ENCODE measurements around the gene APEH. TPM values are rescaled to one million over a fixed set of nuclear protein-coding genes. Genes with fewer than 3 reads are reported as not detected.
A peak's percentile ranks its signal among the peaks of the same experiment; 100 is the strongest.

APEH gene
- total and polyA plus RNA-seq, 2 of the 4 experiments (the other 2 are of a cell fraction): 89.2 to 142 TPM

DNA sequence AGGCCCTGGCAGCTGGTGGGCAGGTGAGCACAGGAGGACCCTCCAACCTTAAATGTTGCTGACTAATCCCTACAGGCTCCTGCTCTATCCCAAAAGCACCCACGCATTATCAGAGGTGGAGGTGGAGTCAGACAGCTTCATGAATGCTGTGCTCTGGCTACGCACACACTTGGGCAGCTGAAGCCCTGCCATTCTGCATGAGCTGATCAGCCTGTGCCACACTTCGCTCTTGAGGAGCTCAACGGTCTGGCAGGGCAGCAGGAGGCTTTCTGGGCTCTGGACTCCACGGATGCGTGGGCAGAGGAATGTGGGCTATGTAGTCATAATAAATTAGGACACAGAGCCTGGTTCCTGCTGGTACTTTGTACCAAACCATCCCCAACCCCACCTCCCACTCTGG lies 9.0 kb downstream of the APEH start:
- TF ChIP-seq RFX5 (IDR thresholded peaks at IDR 0.05; ENCODE audit: low read depth, low read length) (no peak), CHD1 (IDR thresholded peaks at IDR 0.05; ENCODE audit: low read depth, low read length) (no peak), NFE2L2 (IDR thresholded peaks at IDR 0.05; ENCODE audit: low read depth, low read length) (no peak), RCOR1 (IDR thresholded peaks at IDR 0.05; ENCODE audit: insufficient replicate concordance, low read length) (no peak), SMC3 (IDR thresholded peaks at IDR 0.05; ENCODE audit: low read depth, low read length) (no peak), POLR2A (IDR thresholded peaks at IDR 0.05; ENCODE audit: low read depth, low read length) (no peak), FOS (IDR thresholded peaks at IDR 0.05; ENCODE audit: low read depth, low read length) (no peak), BHLHE40 (IDR thresholded peaks at IDR 0.05; ENCODE audit: low read depth, low read length) (no peak), MXI1 (IDR thresholded peaks at IDR 0.05; ENCODE audit: borderline replicate concordance, low read depth, low read length) (no peak), CEBPB (IDR thresholded peaks at IDR 0.05; ENCODE audit: low read depth, low read length) (no peak), MAFK (IDR thresholded peaks at IDR 0.05; ENCODE audit: low read depth, low read length) (no peak), MAZ (IDR thresholded peaks at IDR 0.05; ENCODE audit: borderline replicate concordance, low read depth, low read length) (no peak), RAD21 (IDR thresholded peaks at IDR 0.05; ENCODE audit: low read length) (no peak)
- TF ChIP-seq, protein P1, sequence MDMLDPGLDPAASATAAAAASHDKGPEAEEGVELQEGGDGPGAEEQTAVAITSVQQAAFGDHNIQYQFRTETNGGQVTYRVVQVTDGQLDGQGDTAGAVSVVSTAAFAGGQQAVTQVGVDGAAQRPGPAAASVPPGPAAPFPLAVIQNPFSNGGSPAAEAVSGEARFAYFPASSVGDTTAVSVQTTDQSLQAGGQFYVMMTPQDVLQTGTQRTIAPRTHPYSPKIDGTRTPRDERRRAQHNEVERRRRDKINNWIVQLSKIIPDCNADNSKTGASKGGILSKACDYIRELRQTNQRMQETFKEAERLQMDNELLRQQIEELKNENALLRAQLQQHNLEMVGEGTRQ (IDR thresholded peaks at IDR 0.05; ENCODE audit: low read depth, low read length): no peak
- TF ChIP-seq, protein P2, sequence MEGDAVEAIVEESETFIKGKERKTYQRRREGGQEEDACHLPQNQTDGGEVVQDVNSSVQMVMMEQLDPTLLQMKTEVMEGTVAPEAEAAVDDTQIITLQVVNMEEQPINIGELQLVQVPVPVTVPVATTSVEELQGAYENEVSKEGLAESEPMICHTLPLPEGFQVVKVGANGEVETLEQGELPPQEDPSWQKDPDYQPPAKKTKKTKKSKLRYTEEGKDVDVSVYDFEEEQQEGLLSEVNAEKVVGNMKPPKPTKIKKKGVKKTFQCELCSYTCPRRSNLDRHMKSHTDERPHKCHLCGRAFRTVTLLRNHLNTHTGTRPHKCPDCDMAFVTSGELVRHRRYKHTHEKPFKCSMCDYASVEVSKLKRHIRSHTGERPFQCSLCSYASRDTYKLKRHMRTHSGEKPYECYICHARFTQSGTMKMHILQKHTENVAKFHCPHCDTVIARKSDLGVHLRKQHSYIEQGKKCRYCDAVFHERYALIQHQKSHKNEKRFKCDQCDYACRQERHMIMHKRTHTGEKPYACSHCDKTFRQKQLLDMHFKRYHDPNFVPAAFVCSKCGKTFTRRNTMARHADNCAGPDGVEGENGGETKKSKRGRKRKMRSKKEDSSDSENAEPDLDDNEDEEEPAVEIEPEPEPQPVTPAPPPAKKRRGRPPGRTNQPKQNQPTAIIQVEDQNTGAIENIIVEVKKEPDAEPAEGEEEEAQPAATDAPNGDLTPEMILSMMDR (conservative IDR thresholded peaks at IDR 0.05; ENCODE audit: low read depth, low read length): no peak
- TF ChIP-seq, protein P3, sequence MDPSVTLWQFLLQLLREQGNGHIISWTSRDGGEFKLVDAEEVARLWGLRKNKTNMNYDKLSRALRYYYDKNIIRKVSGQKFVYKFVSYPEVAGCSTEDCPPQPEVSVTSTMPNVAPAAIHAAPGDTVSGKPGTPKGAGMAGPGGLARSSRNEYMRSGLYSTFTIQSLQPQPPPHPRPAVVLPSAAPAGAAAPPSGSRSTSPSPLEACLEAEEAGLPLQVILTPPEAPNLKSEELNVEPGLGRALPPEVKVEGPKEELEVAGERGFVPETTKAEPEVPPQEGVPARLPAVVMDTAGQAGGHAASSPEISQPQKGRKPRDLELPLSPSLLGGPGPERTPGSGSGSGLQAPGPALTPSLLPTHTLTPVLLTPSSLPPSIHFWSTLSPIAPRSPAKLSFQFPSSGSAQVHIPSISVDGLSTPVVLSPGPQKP (IDR thresholded peaks at IDR 0.05; ENCODE audit: borderline replicate concordance, low read depth, low read length): no peak
- no peak for ATAC-seq (ENCODE audit: low read depth)
- CTCF ChIA-PET: no interaction called here

More for the DNA sequence above, 9.0 kb downstream of the APEH start:
- H3K4me3 ChIP-seq (ENCODE audit: insufficient read depth, low read depth, low read length): no peak overlapping the region
- no peak overlapping the region for H4K8ac ChIP-seq (ENCODE audit: low read depth in 2 of 2, low read length in 2 of 2)
- H3K36me3 ChIP-seq (ENCODE audit: control insufficient read depth, insufficient read depth, low read length): peaks cover 57% of the 10 kb centered on the region
- no peak overlapping the region for H3K14ac ChIP-seq (replicated peaks; ENCODE audit: low read depth, low read length)
- no TSS peak for BruUV-seq (replicated peaks)
- no peaks in the 10 kb centered on the region for H3K4me1 ChIP-seq (ENCODE audit: control insufficient read depth, insufficient read depth, low read length)
- no CpG with 5 or more reads among the region's 6 CpGs for WGBS, 2 experiments (ENCODE audit: extremely low coverage in 2 of 2, insufficient read length in 1 of 2)
- peak overlapping the region; percentile 32 for H2AFZ ChIP-seq (replicated peaks; ENCODE audit: low read length, poor library complexity)
- no peak overlapping the region for H3K27ac ChIP-seq (ENCODE audit: insufficient read depth, low read length)
- no peaks in the 10 kb centered on the region for H3K9me1 ChIP-seq (ENCODE audit: insufficient read depth, low read length)
- no peak for DNase-seq
- H2AK9ac ChIP-seq (replicated peaks; ENCODE audit: low read depth, low read length, poor library complexity): no peak overlapping the region
- no peak overlapping the region for H2BK120ac ChIP-seq (ENCODE audit: low read depth, low read length)
- no peak overlapping the region for H2BK20ac ChIP-seq (ENCODE audit: low read depth, low read length)
- H3K27me3 ChIP-seq (ENCODE audit: control insufficient read depth, insufficient read depth, low read length): no peaks in the 10 kb centered on the region
- no peaks in the 10 kb centered on the region for H3K9me3 ChIP-seq (ENCODE audit: control insufficient read depth, insufficient read depth, low read length)
- H3K56ac ChIP-seq (ENCODE audit: extremely low read depth, insufficient read depth, low read length): no peak overlapping the region
- no peak overlapping the region for H3K4me2 ChIP-seq (ENCODE audit: low read depth, low read length)
- no peak overlapping the region for H2BK5ac ChIP-seq (ENCODE audit: low read depth, low read length, poor library complexity, severe bottlenecking)
- H3K18ac ChIP-seq (ENCODE audit: low read depth, low read length): no peak overlapping the region
- POLR2A ChIA-PET (ENCODE audit: unreplicated experiment): no interaction called here
- in situ Hi-C loops (cut with MboI; ENCODE audit: low sequenced_read_pairs): no loop called here
- no peak overlapping the region for H3K9ac ChIP-seq (ENCODE audit: low read depth, low read length)
- H4K5ac ChIP-seq (ENCODE audit: low read depth, low read length): no peak overlapping the region
- H4K91ac ChIP-seq (ENCODE audit: insufficient read depth, low read depth, low read length): no peak overlapping the region
- intact Hi-C loops (cut with micrococcal nuclease): no loop called here
- H3K79me1 ChIP-seq (ENCODE audit: low read depth in 1 of 2, low read length in 2 of 2): peaks cover 5 to 8% of the 10 kb centered on the region in 2 experiments; a peak in 1 of 4 replicates
- no peak overlapping the region for H3K23ac ChIP-seq (ENCODE audit: low read depth, low read length)
- H2BK15ac ChIP-seq (ENCODE audit: low read depth, low read length): no peak overlapping the region
- dilution Hi-C loops (cut with HindIII; ENCODE audit: low sequenced_read_pairs, unreplicated experiment): no loop called here
- no peak overlapping the region for H2AK5ac ChIP-seq (ENCODE audit: low read depth, low read length)
- no peaks in the 10 kb centered on the region; the same call in 1 of the 2 replicates for H4K20me1 ChIP-seq (ENCODE audit: insufficient read depth, low read length)
- no peak overlapping the region for H3K4ac ChIP-seq (ENCODE audit: low read depth, low read length)
